ENCODE measurements around the gene TBC1D12.

TBC1D12 gene

GRCh38 chr10:94583124-94583523, 180.8 kb downstream of the TBC1D12 start:
- no peaks in the 10 kb centered on the region for H3K27me3 Mint-ChIP-seq
- H3K27ac Mint-ChIP-seq = no peak overlapping the region
- peaks cover 44% of the 10 kb centered on the region for H3K36me3 Mint-ChIP-seq (ENCODE audit: low read depth)
- no peaks in the 10 kb centered on the region for H3K9me3 Mint-ChIP-seq
- no peak overlapping the region for H3K4me3 Mint-ChIP-seq
- no peaks in the 10 kb centered on the region for H3K4me1 Mint-ChIP-seq (ENCODE audit: low read depth)

All from stimulated activated naive CD8-positive, alpha-beta T cell treated with anti-CD3 and anti-CD28 coated beads, Interleukin-15, Interleukin-2, amounts not matched to agents 100 ng/mL and 50 ng/mL, for 24 hours (primary cell).